HG02623 (cell line): ENCODE data around the gene GBP6.
"Not testable (repeated sequence)": the region's sequence is repeated elsewhere in the genome, so short reads cannot be mapped to it uniquely, and the experiment has no call there.

ENCODE experiments used
- ATAC-seq: cut with Tn5 transposase; IDR thresholded peaks from one replicate; pipeline ENCODE4 v1.9.1; 2021; ENCODE audit warnings: moderate library complexity; ENCODE audit not compliant: unreplicated experiment

GBP6 gene, protein sequence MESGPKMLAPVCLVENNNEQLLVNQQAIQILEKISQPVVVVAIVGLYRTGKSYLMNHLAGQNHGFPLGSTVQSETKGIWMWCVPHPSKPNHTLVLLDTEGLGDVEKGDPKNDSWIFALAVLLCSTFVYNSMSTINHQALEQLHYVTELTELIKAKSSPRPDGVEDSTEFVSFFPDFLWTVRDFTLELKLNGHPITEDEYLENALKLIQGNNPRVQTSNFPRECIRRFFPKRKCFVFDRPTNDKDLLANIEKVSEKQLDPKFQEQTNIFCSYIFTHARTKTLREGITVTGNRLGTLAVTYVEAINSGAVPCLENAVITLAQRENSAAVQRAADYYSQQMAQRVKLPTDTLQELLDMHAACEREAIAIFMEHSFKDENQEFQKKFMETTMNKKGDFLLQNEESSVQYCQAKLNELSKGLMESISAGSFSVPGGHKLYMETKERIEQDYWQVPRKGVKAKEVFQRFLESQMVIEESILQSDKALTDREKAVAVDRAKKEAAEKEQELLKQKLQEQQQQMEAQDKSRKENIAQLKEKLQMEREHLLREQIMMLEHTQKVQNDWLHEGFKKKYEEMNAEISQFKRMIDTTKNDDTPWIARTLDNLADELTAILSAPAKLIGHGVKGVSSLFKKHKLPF

GRCh38 chr1:89363638-89364536 lies at the start of gene GBP6:
GBP6 (plus strand) TSS chr1:89364059; CDS start chr1:89368552, 4,493 bp downstream.
- peak; percentile 32 for ATAC-seq

DNA sequence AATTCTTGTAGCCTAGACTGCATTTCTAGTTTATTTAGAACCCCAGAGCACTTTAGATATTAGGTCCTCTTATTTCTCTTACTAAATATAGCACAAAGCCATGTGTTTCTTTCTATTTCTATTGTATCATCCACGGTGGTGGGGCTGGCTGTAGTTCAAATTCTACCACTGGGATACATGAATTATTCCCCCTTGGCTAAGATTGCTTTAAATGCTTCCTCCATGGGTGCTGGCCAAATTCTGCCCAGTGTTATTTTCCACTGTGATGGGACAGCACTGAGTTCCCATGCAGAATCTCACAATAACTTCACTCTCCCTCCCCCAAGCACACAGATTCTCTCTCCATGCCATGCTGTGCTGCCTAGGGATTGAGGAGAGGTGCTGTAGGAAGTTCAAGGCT lies 41.5 kb upstream of the GBP6 start:
- ATAC-seq: no peak

- ATAC-seq: no peak
Observed at GRCh38 chr1:89331890-89332289, 32.0 kb upstream of the GBP6 start.

DNA sequence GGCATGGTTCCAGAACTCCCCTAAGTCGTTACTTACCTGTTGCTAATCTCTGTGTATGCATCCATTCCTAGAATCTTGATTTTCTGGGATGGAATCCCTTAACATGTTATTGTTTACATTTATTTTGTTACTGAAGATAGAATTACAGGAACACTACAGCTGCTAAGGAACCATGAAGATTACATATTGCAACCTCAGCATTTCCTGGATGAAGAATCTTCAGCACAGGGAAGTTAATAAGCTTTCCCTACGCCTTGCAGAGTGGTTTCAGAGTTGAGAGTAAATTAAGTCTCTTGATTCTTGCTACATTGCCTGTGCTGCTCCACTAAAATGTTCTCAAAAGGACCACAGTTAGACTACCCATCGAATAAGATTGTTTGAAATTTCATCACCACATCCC lies 31.4 kb upstream of the GBP6 start:
- ATAC-seq: no peak

DNA sequence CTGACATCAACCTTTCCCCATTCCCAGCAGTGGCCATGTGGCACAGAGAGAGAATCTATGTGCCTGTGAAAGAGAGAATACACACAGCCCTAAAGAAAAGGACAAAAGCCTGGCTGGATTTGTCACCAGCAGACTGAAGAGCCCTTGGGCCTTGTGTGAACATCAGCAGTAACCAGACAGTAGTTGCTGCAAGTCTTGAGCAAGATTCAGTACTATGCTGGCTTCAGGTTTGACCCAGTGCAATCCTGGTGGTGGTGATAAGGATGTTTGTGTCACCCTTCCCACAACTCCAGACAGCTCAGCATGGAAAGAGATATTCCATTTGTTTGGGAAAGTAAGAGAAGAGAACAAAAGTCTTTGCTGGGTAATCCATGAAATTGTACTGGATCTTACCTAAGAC lies 28.4 kb upstream of the GBP6 start:
- no peak for ATAC-seq

GRCh38 chr1:89337903-89338302 lies 26.0 kb upstream of the GBP6 start:
- no peak for ATAC-seq

GRCh38 chr1:89339039-89339438 lies 24.8 kb upstream of the GBP6 start:
- ATAC-seq: no peak

- ATAC-seq: not testable (repeated sequence)
Observed at GRCh38 chr1:89345479-89345878, 18.4 kb upstream of the GBP6 start.

- no peak for ATAC-seq
Observed at GRCh38 chr1:89347296-89347695, 16.6 kb upstream of the GBP6 start.

- ATAC-seq: no peak
Observed at GRCh38 chr1:89350298-89350697, 13.6 kb upstream of the GBP6 start.

- ATAC-seq: no peak
Observed at GRCh38 chr1:89351597-89352311, 12.1 kb upstream of the GBP6 start.

DNA sequence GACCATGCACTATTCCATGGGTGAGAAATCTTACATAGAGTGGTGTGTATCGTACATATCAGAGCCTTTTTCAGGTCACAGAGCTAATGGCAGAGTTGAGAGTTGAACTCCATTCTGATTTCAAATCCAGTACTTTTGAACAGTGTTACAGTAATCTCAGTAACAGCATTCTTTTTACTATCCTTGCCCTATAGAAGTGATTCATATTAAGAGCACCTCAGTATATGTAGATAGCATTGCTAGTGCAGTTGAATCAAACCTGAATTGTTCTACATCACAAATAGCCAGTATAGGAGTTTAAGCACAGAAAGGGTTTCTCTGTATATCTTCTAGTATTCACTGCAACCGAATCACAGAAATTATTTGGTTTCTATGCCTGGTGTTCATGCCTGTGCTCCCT lies 11.4 kb upstream of the GBP6 start:
- no peak for ATAC-seq

- ATAC-seq: no peak
Observed at GRCh38 chr1:89354205-89354604, 9.7 kb upstream of the GBP6 start.

DNA sequence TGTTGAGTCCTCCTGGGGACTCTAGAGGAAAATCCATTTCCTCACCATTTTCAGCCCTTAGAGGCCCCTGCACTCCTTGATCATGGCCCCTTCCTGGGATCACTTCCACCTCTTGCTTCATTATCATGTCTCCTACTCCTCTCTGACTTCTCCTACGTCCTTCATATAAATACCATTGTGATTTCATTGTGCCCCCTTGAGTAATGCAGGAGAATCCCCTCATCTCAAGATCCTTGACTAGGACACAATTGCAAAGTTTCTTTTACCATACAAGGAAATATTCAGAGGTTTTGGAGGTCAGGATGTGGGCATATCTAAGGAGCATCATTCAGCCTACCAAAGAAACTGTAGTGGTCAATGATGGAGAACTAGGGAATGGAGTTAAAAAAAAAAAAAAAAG lies 8.8 kb upstream of the GBP6 start:
- ATAC-seq: no peak

DNA sequence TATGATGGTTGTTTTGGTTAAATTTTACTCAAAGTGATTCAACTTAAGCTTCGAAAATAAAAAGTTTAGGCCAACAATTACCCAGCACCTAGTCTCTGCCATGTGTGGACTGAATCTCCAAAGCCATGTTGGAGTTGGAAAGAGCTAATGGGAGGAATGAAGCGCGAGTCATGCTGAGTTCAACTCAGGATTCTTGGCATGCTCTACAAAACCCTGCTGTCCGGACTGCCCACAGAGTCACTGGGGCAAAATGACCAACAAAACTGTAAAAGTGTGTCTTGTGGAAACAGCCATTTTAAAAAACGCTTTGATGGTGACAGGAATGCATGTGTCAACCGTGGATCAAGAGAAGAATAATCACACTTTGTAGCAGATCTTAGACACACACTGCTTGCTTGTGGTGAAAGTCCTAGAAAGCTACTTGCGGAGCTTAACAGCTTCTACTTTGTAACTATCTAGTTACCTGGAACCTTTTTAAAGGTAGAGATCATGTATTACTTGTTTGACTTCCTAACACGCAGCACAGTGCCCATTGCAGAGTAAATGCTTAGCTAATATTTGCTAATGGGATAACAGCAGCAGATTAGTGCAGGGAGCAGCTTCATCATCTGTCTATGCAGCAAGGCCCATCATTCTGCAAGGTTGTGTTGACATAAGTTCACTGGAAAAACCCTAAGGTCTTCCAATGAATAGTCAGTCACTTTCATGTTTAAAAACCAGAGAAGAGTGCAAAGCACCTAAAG lies 7.0 kb upstream of the GBP6 start:
- ATAC-seq: no peak

DNA sequence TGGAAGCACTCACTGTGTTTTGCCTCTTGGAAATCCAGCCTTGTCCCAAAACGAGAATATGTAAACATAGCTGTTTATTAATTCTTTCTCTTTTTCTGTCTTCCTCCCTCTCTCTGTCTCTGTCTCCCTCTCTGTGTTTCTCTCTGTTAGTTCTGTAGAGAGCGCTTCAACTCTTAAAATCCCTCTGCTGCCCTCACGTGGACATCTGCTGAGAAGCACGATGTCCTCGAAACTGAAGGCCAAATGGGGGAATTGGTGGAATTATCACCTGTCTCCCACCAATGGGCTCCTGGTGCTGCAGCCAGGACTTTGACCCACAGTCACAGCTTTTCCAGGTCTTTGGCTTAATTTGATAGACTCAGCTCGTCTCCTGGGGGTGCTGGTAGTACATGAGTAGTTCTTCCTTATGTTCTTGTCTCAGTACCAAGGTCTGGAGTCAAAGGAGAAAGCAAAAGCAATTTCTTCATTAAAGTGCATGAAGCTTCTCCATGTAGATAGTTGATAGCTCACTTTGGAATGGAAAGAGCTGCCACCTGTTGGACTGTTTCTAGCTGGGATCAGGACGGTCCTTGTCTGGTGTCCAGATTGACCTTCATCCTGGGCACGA lies 5.5 kb upstream of the GBP6 start:
- peak; percentile 61 for ATAC-seq

GRCh38 chr1:89360716-89361115 lies 3.1 kb upstream of the GBP6 start:
- no peak for ATAC-seq

GRCh38 chr1:89361681-89362080 lies 2.2 kb upstream of the GBP6 start:
- no peak for ATAC-seq

DNA sequence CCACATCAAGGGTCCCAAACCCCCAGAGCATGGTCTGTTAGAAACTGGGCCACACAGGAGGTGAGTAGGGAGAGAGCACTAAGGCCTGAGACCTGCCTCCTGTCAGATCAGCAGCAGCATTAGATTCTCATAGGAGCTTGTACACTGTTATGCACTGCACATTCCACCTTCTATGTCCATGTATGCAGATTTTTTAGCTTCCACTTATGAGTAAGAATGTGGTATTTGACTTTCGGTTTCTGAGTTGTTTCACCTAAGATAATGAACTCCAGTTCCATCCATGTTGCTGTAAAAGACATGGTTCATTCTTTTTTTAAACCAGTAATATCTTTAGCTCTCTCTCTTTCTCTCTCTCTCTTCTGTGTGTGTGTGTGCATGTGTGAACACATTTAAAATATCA lies 663 bp upstream of the GBP6 start:
- ATAC-seq: peak; percentile 90
